IPS-15b (cell line): Measurements from ENCODE around the gene RNF168.
"Not testable (repeated sequence)": the region's sequence is repeated elsewhere in the genome, so short reads cannot be mapped to it uniquely, and the experiment has no call there.

Source experiments
- H3K27me3 ChIP-seq: one replicate; pipeline ENCODE4 v1.6.1; 2013; ENCODE audit warnings: low read length; ENCODE audit not compliant: control insufficient read depth, insufficient read depth
- H3K36me3 ChIP-seq: one replicate; pipeline ENCODE4 v1.6.1; 2013; ENCODE audit warnings: low read length; ENCODE audit not compliant: control insufficient read depth, insufficient read depth
- H3K4me1 ChIP-seq: one replicate; pipeline ENCODE4 v1.6.1; 2013; ENCODE audit warnings: mild to moderate bottlenecking, low read length; ENCODE audit not compliant: control insufficient read depth, insufficient read depth
- H3K4me3 ChIP-seq: one replicate; pipeline ENCODE4 v1.5.1; 2013; ENCODE audit warnings: low read depth, low read length
- H3K9ac ChIP-seq: one replicate; pipeline ENCODE4 v1.6.1; 2013; ENCODE audit warnings: low read depth, mild to moderate bottlenecking, low read length
- H3K9me3 ChIP-seq: one replicate; pipeline ENCODE4 v1.6.1; 2013; ENCODE audit warnings: mild to moderate bottlenecking, low read length; ENCODE audit not compliant: control insufficient read depth, insufficient read depth

The RNF168 gene

GRCh38 chr3:196528639-196529233, 25.2 kb upstream of the RNF168 start:
- H3K4me1 ChIP-seq: no peaks in the 10 kb centered on the region
- H3K9ac ChIP-seq: peak overlapping the region; percentile 66
- peak overlapping the region; percentile 54 for H3K4me3 ChIP-seq
- no peaks in the 10 kb centered on the region for H3K9me3 ChIP-seq
- H3K27me3 ChIP-seq: no peaks in the 10 kb centered on the region
- H3K36me3 ChIP-seq: no peaks in the 10 kb centered on the region

- Histone ChIP-seq H3K36me3 (no peaks in the 10 kb centered on the region), H3K4me1 (no peaks in the 10 kb centered on the region), H3K4me3 (no peak overlapping the region), H3K9me3 (peaks cover 5% of the 10 kb centered on the region), H3K9ac (no peak overlapping the region), H3K27me3 (no peaks in the 10 kb centered on the region)
Measured at GRCh38 chr3:196525141-196525540, 21.6 kb upstream of the RNF168 start.

- H3K36me3 ChIP-seq: no peaks in the 10 kb centered on the region
- peaks cover 10% of the 10 kb centered on the region for H3K9me3 ChIP-seq
- no peaks in the 10 kb centered on the region for H3K4me1 ChIP-seq
- H3K9ac ChIP-seq: no peak overlapping the region
- H3K4me3 ChIP-seq: no peak overlapping the region
- no peaks in the 10 kb centered on the region for H3K27me3 ChIP-seq
Measured at GRCh38 chr3:196524527-196524926, 21.0 kb upstream of the RNF168 start.

GRCh38 chr3:196523841-196524240, 20.3 kb upstream of the RNF168 start:
- H3K36me3 ChIP-seq: no peaks in the 10 kb centered on the region
- no peaks in the 10 kb centered on the region for H3K4me1 ChIP-seq
- no peaks in the 10 kb centered on the region for H3K27me3 ChIP-seq
- H3K9me3 ChIP-seq: peaks cover 15% of the 10 kb centered on the region
- H3K4me3 ChIP-seq: no peak overlapping the region
- no peak overlapping the region for H3K9ac ChIP-seq

GRCh38 chr3:196521291-196521690, 17.7 kb upstream of the RNF168 start:
- peaks cover 19% of the 10 kb centered on the region for H3K9me3 ChIP-seq
- not testable (repeated sequence) for H3K4me1 ChIP-seq, H3K9ac ChIP-seq, H3K4me3 ChIP-seq, H3K36me3 ChIP-seq, H3K27me3 ChIP-seq

- H3K9ac ChIP-seq: no peak overlapping the region
- H3K4me1 ChIP-seq: no peaks in the 10 kb centered on the region
- H3K36me3 ChIP-seq: no peaks in the 10 kb centered on the region
- H3K27me3 ChIP-seq: no peaks in the 10 kb centered on the region
- H3K4me3 ChIP-seq: no peak overlapping the region
- H3K9me3 ChIP-seq: peaks cover 19% of the 10 kb centered on the region
Measured at GRCh38 chr3:196519718-196520082, 16.1 kb upstream of the RNF168 start.

- H3K36me3 ChIP-seq: no peaks in the 10 kb centered on the region
- H3K27me3 ChIP-seq: no peaks in the 10 kb centered on the region
- H3K9me3 ChIP-seq: peaks cover 19% of the 10 kb centered on the region
- H3K4me1 ChIP-seq: no peaks in the 10 kb centered on the region
- no peak overlapping the region for H3K4me3 ChIP-seq
- no peak overlapping the region for H3K9ac ChIP-seq
Measured at GRCh38 chr3:196518966-196519717, 15.6 kb upstream of the RNF168 start.

GRCh38 chr3:196517919-196518318, 14.4 kb upstream of the RNF168 start:
- no peak overlapping the region for H3K4me3 ChIP-seq
- peaks cover 19% of the 10 kb centered on the region for H3K9me3 ChIP-seq
- H3K4me1 ChIP-seq: no peaks in the 10 kb centered on the region
- H3K27me3 ChIP-seq: no peaks in the 10 kb centered on the region
- no peak overlapping the region for H3K9ac ChIP-seq
- no peaks in the 10 kb centered on the region for H3K36me3 ChIP-seq

GRCh38 chr3:196517162-196517800, 13.7 kb upstream of the RNF168 start:
- H3K4me1 ChIP-seq: no peaks in the 10 kb centered on the region

GRCh38 chr3:196514913-196515621, 11.5 kb upstream of the RNF168 start, which contains the start of gene SMCO1:
Gene SMCO1, minus strand, starts transcription at chr3:196515346. Its CDS starts 137 bp downstream, at chr3:196515209.
- H3K9me3 ChIP-seq: peaks cover 13% of the 10 kb centered on the region
- no peaks in the 10 kb centered on the region for H3K36me3 ChIP-seq
- no peaks in the 10 kb centered on the region for H3K27me3 ChIP-seq
- H3K4me1 ChIP-seq: no peaks in the 10 kb centered on the region
- no peak within 1 kb of the TSS for H3K9ac ChIP-seq
- H3K4me3 ChIP-seq: no peak within 1 kb of the TSS

More at GRCh38 chr3:196517162-196517800, 13.7 kb upstream of the RNF168 start:
- H3K9ac ChIP-seq: no peak overlapping the region
- H3K9me3 ChIP-seq: peaks cover 19% of the 10 kb centered on the region
- no peaks in the 10 kb centered on the region for H3K36me3 ChIP-seq
- no peak overlapping the region for H3K4me3 ChIP-seq
- H3K27me3 ChIP-seq: no peaks in the 10 kb centered on the region

- no peaks in the 10 kb centered on the region for H3K4me1 ChIP-seq
- no peak overlapping the region for H3K4me3 ChIP-seq
- H3K9me3 ChIP-seq: peaks cover 8% of the 10 kb centered on the region
- H3K27me3 ChIP-seq: no peaks in the 10 kb centered on the region
- no peaks in the 10 kb centered on the region for H3K36me3 ChIP-seq
- no peak overlapping the region for H3K9ac ChIP-seq
Measured at GRCh38 chr3:196514350-196514716, 10.8 kb upstream of the RNF168 start.
